ENCODE data around the gene RHOXF1. TPM values are rescaled to one million over a fixed set of nuclear protein-coding genes. Genes with fewer than 3 reads are reported as not detected.
"Not testable (repeated sequence)": the region's sequence is repeated elsewhere in the genome, so short reads cannot be mapped to it uniquely, and the experiment has no call there.

Gene RHOXF1
- total RNA-seq, 1 donor from 2014 or later = 0.72 TPM

DNA sequence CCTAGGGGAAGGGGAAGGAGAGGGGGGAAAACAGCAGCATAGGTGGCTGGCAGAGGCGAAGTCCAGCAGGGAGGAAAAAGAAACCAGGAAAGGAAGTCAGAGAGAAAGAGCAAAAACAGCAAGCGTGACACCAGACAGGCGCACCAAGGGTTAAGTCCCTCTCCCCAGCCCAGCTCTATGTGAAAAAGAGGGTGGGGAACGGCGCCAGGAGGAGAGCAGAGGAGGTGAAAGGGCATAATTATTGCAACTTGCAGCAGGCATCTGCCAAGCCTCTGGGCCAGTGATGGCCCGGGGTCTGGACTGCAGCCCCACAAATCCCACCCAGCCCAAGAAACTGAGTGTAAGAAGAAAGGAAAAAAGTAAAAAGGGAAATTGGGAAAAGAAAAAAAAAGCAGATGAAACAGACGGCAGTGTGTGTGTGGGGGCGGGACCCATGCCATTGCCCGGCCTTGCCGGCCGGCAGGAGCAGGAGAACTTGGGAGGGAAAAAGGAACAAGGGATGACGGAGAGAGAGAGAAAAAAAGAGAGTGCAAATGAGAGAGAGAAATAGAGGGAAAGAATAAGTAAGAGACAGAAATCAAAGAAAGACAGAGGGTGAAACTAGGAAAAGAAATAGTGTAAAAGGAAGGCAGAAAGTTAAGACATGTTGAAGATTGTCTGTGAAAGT lies 28.6 kb upstream of the RHOXF1 start:
- no peak overlapping the region for H3K27ac ChIP-seq
- no peak overlapping the region for H3K4me3 ChIP-seq
- no peak for DNase-seq
- H3K4me1 ChIP-seq = no peaks in the 10 kb centered on the region
- no peaks in the 10 kb centered on the region for H3K9me3 ChIP-seq
- TF ChIP-seq, protein P1, sequence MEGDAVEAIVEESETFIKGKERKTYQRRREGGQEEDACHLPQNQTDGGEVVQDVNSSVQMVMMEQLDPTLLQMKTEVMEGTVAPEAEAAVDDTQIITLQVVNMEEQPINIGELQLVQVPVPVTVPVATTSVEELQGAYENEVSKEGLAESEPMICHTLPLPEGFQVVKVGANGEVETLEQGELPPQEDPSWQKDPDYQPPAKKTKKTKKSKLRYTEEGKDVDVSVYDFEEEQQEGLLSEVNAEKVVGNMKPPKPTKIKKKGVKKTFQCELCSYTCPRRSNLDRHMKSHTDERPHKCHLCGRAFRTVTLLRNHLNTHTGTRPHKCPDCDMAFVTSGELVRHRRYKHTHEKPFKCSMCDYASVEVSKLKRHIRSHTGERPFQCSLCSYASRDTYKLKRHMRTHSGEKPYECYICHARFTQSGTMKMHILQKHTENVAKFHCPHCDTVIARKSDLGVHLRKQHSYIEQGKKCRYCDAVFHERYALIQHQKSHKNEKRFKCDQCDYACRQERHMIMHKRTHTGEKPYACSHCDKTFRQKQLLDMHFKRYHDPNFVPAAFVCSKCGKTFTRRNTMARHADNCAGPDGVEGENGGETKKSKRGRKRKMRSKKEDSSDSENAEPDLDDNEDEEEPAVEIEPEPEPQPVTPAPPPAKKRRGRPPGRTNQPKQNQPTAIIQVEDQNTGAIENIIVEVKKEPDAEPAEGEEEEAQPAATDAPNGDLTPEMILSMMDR (IDR thresholded peaks at IDR 0.05) = no peak
- no peak for ATAC-seq
- no peaks in the 10 kb centered on the region for H3K27me3 ChIP-seq
- H3K36me3 ChIP-seq = no peaks in the 10 kb centered on the region
- intact Hi-C loops (cut with DNase I) = no loop called here

DNA sequence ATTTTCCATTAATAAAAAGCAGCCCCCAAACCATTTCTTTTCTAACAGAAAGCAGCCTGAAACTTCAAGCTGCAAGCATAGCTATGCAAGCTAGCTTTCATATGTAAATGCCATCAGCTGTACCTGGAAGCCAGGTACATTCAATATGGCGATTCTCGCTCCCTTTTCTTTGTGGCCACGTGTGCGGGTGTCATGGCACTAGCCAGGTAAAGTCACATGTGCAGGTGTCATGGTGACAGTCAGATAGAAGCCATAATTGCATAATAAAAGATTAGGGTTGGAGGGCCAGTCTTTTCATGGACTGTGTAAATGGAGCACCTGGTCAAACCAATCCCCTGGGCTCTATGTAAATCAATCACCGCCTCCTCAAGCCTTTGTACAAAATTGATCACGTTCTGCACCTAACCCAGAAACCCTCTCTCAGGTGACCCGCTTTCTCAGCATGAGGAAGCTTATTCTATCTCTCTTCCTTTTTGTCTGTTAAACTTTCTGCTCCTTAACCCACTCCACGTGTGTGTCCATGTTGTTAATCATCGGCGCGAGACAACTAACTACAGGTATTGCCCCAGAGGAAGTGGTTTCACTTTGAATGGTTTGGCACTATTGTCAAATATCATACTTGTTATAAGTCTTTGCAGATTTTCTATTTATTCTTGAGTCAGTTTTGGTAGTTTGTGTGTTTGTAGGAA lies 24.7 kb upstream of the RHOXF1 start:
- no peak for DNase-seq
- Histone ChIP-seq H3K4me1 (no peaks in the 10 kb centered on the region), H3K36me3 (no peaks in the 10 kb centered on the region), H3K27ac (no peak overlapping the region), H3K4me3 (no peak overlapping the region), H3K9me3 (no peaks in the 10 kb centered on the region), H3K27me3 (no peaks in the 10 kb centered on the region)
- ATAC-seq = no peak
- intact Hi-C loops (cut with DNase I) = no loop called here
- TF ChIP-seq, protein P1 (IDR thresholded peaks at IDR 0.05) = no peak

DNA sequence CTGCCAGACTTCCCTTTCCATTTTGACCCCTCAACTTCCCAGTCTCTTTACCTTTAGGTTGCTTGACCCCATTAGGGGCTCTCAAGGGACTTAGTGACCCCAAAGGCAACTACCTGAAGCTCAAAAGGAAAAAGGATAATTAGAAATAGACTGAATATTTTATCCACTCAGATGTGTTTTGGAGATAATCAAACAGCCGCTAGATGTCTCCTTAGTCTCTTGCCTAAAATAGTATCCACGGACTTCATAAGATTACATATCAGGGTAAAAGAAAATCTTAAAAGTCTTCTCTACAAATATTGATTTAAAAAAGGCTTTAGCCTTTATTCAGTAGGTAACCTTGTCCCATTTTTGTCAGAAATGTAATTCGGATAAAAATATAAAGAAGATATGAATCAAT lies 21.7 kb upstream of the RHOXF1 start:
- H3K4me3 ChIP-seq = no peak overlapping the region
- ATAC-seq = no peak
- no peaks in the 10 kb centered on the region for H3K36me3 ChIP-seq
- H3K9me3 ChIP-seq = no peaks in the 10 kb centered on the region
- no peaks in the 10 kb centered on the region for H3K27me3 ChIP-seq
- TF ChIP-seq, protein P1 (IDR thresholded peaks at IDR 0.05) = no peak
- H3K4me1 ChIP-seq = no peaks in the 10 kb centered on the region
- no peak for DNase-seq
- intact Hi-C loops (cut with DNase I) = no loop called here
- no peak overlapping the region for H3K27ac ChIP-seq

GRCh38 chrX:120136840-120137239 lies 21.1 kb upstream of the RHOXF1 start:
- TF ChIP-seq, protein P1 (IDR thresholded peaks at IDR 0.05) = no peak
- H3K9me3 ChIP-seq = no peaks in the 10 kb centered on the region
- H3K4me1 ChIP-seq = no peaks in the 10 kb centered on the region
- no peak overlapping the region for H3K4me3 ChIP-seq
- ATAC-seq = no peak
- intact Hi-C loops (cut with DNase I) = no loop called here
- no peak for DNase-seq
- no peaks in the 10 kb centered on the region for H3K36me3 ChIP-seq
- no peak overlapping the region for H3K27ac ChIP-seq
- no peaks in the 10 kb centered on the region for H3K27me3 ChIP-seq

GRCh38 chrX:120136128-120136527 lies 20.4 kb upstream of the RHOXF1 start:
- intact Hi-C loops (cut with DNase I) = no loop called here
- no peak for ATAC-seq
- TF ChIP-seq, protein P1 (IDR thresholded peaks at IDR 0.05) = no peak
- H3K4me1 ChIP-seq = no peaks in the 10 kb centered on the region
- H3K9me3 ChIP-seq = no peaks in the 10 kb centered on the region
- no peak overlapping the region for H3K27ac ChIP-seq
- H3K36me3 ChIP-seq = no peaks in the 10 kb centered on the region
- no peak overlapping the region for H3K4me3 ChIP-seq
- no peaks in the 10 kb centered on the region for H3K27me3 ChIP-seq
- DNase-seq = no peak

DNA sequence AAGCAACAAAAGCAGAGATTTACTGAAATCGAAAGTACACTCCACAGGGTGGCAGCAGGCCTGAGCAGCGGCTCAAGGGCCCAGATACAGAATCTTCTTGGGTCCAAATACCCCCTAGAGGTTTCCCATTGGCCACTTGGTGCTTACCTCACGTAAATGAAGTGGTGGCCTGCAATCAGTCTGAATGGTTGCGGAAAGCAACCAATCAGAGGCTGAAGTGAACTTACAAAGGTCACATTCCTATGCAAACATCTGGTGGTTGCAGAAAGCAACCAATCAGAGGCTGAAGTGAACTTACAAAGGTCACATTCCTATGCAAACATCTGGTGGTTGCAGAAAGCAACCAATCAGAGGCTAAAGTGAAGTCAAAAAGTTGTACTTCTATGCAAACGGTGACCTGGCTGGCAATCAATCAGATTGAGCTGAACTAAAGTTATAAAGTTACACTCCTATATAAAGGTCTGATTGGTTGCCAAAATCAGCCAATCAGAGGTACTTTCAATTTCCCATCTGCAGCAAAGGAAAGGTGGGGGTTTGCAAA lies 12.7 kb upstream of the RHOXF1 start:
- H3K9me3 ChIP-seq; H3K36me3 ChIP-seq; H3K4me3 ChIP-seq; H3K27ac ChIP-seq; intact Hi-C loops (cut with DNase I); DNase-seq; H3K4me1 ChIP-seq; ATAC-seq; H3K27me3 ChIP-seq: not testable (repeated sequence)

Data from upper lobe of right lung (tissue), 1 donor.